ENCODE data around the gene ZBTB22.

ZBTB22 gene

DNA sequence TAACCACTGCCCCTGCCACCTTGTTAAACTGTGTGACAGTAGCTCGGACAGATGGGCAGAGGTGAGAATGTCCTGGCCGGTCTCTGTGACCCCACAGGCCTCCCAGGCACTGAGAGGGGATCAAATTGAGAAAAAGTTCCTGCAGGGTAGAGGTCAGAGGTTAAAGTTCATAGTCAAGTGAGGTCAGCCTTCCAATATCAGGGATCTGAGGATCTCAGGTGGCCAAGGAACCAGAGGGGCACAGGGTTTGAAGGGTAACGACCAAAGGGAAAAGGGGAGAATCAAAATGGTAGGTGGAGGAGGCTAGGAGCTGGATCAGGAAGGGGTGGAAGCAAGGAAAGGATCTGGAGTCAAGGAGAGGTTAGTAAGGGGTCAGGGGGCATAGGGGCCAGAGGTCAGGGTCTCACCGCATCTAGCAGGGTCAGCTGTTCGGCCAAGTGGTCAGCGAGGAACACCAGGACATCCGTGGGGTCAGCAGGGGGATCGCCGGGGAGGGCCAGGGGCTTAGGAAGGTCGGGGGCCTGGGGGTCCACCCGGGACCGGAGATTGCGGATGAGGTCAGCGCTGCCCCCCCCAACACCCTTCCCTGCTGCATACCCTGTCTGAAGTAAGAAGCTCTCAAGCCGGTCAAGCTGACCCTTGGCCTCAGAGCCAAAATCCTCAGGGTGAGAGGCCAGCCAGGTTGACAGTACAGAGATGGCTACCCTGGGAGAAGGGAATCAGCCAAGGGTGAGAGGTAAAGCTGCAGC is 21.7 kb downstream of the ZBTB22 start:
- H3K4me2 ChIP-seq = no peak overlapping the region
- H4K20me1 ChIP-seq (ENCODE audit: insufficient read depth) = no peaks in the 10 kb centered on the region
- no peaks in the 10 kb centered on the region for H3K27me3 ChIP-seq (ENCODE audit: insufficient read depth, low read depth)
- peaks cover 16% of the 10 kb centered on the region for H3K4me1 ChIP-seq (ENCODE audit: low read depth, poor library complexity, severe bottlenecking)
- TF ChIP-seq, protein P1, sequence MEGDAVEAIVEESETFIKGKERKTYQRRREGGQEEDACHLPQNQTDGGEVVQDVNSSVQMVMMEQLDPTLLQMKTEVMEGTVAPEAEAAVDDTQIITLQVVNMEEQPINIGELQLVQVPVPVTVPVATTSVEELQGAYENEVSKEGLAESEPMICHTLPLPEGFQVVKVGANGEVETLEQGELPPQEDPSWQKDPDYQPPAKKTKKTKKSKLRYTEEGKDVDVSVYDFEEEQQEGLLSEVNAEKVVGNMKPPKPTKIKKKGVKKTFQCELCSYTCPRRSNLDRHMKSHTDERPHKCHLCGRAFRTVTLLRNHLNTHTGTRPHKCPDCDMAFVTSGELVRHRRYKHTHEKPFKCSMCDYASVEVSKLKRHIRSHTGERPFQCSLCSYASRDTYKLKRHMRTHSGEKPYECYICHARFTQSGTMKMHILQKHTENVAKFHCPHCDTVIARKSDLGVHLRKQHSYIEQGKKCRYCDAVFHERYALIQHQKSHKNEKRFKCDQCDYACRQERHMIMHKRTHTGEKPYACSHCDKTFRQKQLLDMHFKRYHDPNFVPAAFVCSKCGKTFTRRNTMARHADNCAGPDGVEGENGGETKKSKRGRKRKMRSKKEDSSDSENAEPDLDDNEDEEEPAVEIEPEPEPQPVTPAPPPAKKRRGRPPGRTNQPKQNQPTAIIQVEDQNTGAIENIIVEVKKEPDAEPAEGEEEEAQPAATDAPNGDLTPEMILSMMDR (conservative IDR thresholded peaks at IDR 0.05; ENCODE audit: low read depth, low read length) = no peak
- H3K4me3 ChIP-seq (IDR thresholded peaks at IDR 0.05; ENCODE audit: insufficient read depth, low read depth, low read length) = no peak overlapping the region
- H3K27ac ChIP-seq = no peak overlapping the region
- H3K79me2 ChIP-seq (ENCODE audit: insufficient read depth, low read depth) = no peaks in the 10 kb centered on the region
- no peaks in the 10 kb centered on the region for H3K36me3 ChIP-seq (ENCODE audit: insufficient read depth)
- H2AFZ ChIP-seq (ENCODE audit: low read depth) = no peak overlapping the region
- no peak overlapping the region for H3K9ac ChIP-seq

DNA sequence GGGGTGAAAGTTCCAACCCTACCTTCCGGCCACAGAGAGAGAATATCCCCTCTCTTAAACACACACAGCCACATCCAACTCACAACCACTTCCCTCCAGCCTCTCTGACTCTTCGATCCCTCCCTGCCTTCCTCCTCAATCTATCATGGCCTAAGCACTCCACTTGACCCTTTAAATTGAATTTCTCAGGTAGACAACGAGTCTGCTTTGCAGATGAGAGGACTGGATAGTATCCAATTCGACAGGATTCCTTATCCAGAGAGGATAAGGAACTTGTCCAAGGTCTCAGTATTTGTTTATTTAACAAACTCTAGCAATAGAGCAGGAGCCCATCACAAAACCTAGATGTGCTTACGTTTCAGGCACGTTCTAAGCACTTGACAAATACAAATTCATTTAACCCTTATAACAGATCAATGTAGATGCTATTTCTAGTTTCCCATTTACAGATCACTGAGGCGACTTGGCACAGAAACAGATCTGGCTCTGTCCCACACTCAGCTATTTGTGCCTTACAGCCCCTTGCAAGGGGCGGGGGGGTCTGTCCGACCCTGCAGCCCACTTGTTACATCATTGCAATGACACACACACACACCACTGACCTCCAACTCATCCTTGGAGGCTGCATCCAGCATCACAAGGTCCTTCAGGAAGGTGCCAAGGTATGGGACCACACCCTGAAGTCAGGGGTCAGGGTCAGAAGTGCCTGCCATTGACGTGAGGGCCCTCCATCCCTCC is 23.3 kb downstream of the ZBTB22 start:
- Histone ChIP-seq H3K27ac (no peak overlapping the region), H3K36me3 (ENCODE audit: insufficient read depth) (no peaks in the 10 kb centered on the region)

DNA sequence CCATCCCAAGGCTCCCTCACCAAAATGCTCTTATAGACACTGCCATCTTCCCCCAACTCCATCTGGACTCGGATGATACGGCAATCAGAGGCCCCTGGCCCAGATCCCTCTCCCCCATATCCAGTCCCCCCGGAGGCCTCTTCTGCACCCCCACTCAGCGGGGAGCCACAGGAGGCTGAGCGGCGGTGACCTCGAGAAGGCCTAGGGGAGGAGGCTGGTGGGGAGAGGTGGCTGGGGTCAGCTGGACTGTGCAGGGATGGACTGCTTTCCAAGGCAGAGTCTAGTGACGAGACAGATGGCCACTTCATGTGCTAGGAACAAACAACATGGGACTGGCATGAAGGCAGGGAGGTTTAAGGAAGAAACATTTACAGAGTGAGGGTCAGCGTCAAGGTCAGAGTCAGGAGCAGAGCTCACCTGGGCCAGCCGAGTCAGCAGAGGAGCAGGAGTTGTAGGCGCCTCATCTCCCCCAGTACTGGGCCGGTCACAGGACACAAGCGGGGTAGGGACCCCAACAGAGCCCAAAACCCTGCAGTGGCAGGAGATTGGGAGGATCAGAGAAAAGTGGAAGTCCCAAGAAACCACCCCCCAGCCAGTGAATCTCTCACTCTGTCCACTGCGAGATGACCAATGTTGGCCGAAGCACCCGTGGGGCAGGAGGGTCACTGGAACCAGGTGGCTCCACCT is 24.4 kb downstream of the ZBTB22 start:
- no peak overlapping the region for H3K4me2 ChIP-seq
- TF ChIP-seq, protein P1 (conservative IDR thresholded peaks at IDR 0.05; ENCODE audit: low read depth, low read length) = no peak
- H3K4me3 ChIP-seq (IDR thresholded peaks at IDR 0.05; ENCODE audit: insufficient read depth, low read depth, low read length) = no peak overlapping the region
- no peak overlapping the region for H3K9ac ChIP-seq
- H3K36me3 ChIP-seq (ENCODE audit: insufficient read depth) = no peaks in the 10 kb centered on the region
- H3K27ac ChIP-seq = no peak overlapping the region
- peaks cover 19% of the 10 kb centered on the region for H3K4me1 ChIP-seq (ENCODE audit: low read depth, poor library complexity, severe bottlenecking)
- H2AFZ ChIP-seq (ENCODE audit: low read depth) = no peak overlapping the region
- H3K79me2 ChIP-seq (ENCODE audit: insufficient read depth, low read depth) = peaks cover 18% of the 10 kb centered on the region; the same call in 1 of the 2 replicates
- no peaks in the 10 kb centered on the region for H4K20me1 ChIP-seq (ENCODE audit: insufficient read depth)
- H3K27me3 ChIP-seq (ENCODE audit: insufficient read depth, low read depth) = no peaks in the 10 kb centered on the region

More for the DNA sequence above, 23.3 kb downstream of the ZBTB22 start:
- Histone ChIP-seq H3K4me2 (no peak overlapping the region), H3K4me3 (IDR thresholded peaks at IDR 0.05; ENCODE audit: insufficient read depth, low read depth, low read length) (no peak overlapping the region), H3K9ac (no peak overlapping the region), H3K4me1 (ENCODE audit: low read depth, poor library complexity, severe bottlenecking) (peaks cover 17% of the 10 kb centered on the region), H4K20me1 (ENCODE audit: insufficient read depth) (no peaks in the 10 kb centered on the region), H3K79me2 (ENCODE audit: insufficient read depth, low read depth) (peaks cover 13% of the 10 kb centered on the region; the same call in 1 of the 2 replicates), H3K27me3 (ENCODE audit: insufficient read depth, low read depth) (no peaks in the 10 kb centered on the region), H2AFZ (ENCODE audit: low read depth) (no peak overlapping the region)
- TF ChIP-seq, protein P1 (conservative IDR thresholded peaks at IDR 0.05; ENCODE audit: low read depth, low read length) = no peak

DNA sequence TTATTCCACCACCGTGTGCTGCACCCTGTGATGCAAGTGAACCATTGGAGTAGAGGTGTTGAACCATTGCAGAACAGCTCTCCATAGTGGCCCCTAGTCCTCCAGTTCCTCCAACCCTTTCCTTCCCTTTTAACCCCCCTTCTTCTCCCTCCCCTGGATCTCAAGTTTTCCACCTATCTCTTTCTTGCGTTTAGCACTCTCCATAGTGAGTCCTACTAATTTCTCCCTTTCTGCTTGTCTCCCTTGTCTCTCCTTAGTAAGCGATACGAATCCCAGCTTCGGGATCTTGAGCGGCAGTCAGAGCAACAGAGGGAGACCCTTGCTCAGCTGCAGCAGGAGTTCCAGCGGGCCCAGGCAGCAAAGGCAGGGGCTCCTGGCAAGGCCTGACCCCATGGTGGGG is 27.1 kb downstream of the ZBTB22 start:
- no peaks in the 10 kb centered on the region; the same call in 1 of the 2 replicates for H3K36me3 ChIP-seq (ENCODE audit: insufficient read depth)
- TF ChIP-seq, protein P1 (conservative IDR thresholded peaks at IDR 0.05; ENCODE audit: low read depth, low read length) = no peak
- H2AFZ ChIP-seq (ENCODE audit: low read depth) = no peak overlapping the region
- no peaks in the 10 kb centered on the region for H3K27me3 ChIP-seq (ENCODE audit: insufficient read depth, low read depth)
- peaks cover 23% of the 10 kb centered on the region; the same call in 1 of the 2 replicates for H3K79me2 ChIP-seq (ENCODE audit: insufficient read depth, low read depth)
- H3K4me3 ChIP-seq (IDR thresholded peaks at IDR 0.05; ENCODE audit: insufficient read depth, low read depth, low read length) = no peak overlapping the region
- H3K27ac ChIP-seq = no peak overlapping the region
- H3K9ac ChIP-seq = no peak overlapping the region; the same call in 1 of the 2 replicates
- H4K20me1 ChIP-seq (ENCODE audit: insufficient read depth) = no peaks in the 10 kb centered on the region
- peaks cover 18% of the 10 kb centered on the region for H3K4me1 ChIP-seq (ENCODE audit: low read depth, poor library complexity, severe bottlenecking)
- H3K4me2 ChIP-seq = peak overlapping the region; percentile 96

All from KMS-11 (cell line).